VCaP (cell line): ENCODE measurements around the gene CISD1.

Experiments
- H3K27ac ChIP-seq: fragments of 450-650 bp; 2 replicates; pipeline ENCODE4 v1.5.1; 2017
- TF ChIP-seq, protein P1 (sequence below): fragments of 450-650 bp; conservative IDR thresholded peaks from 2 replicates; pipeline ENCODE4 v1.5.1; 2017; ENCODE audit warnings: mild to moderate bottlenecking, moderate library complexity

CISD1 gene

GRCh38 chr10:58319599-58319998, 50.6 kb downstream of the CISD1 start:
- H3K27ac ChIP-seq, result no peak overlapping the region
- TF ChIP-seq, protein P1, sequence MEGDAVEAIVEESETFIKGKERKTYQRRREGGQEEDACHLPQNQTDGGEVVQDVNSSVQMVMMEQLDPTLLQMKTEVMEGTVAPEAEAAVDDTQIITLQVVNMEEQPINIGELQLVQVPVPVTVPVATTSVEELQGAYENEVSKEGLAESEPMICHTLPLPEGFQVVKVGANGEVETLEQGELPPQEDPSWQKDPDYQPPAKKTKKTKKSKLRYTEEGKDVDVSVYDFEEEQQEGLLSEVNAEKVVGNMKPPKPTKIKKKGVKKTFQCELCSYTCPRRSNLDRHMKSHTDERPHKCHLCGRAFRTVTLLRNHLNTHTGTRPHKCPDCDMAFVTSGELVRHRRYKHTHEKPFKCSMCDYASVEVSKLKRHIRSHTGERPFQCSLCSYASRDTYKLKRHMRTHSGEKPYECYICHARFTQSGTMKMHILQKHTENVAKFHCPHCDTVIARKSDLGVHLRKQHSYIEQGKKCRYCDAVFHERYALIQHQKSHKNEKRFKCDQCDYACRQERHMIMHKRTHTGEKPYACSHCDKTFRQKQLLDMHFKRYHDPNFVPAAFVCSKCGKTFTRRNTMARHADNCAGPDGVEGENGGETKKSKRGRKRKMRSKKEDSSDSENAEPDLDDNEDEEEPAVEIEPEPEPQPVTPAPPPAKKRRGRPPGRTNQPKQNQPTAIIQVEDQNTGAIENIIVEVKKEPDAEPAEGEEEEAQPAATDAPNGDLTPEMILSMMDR, result no peak

GRCh38 chr10:58320351-58321049, 51.5 kb downstream of the CISD1 start:
- H3K27ac ChIP-seq, result no peak overlapping the region
- TF ChIP-seq, protein P1, result no peak

GRCh38 chr10:58322072-58322834, 53.3 kb downstream of the CISD1 start:
- H3K27ac ChIP-seq, result no peak overlapping the region
- TF ChIP-seq, protein P1, result no peak

DNA sequence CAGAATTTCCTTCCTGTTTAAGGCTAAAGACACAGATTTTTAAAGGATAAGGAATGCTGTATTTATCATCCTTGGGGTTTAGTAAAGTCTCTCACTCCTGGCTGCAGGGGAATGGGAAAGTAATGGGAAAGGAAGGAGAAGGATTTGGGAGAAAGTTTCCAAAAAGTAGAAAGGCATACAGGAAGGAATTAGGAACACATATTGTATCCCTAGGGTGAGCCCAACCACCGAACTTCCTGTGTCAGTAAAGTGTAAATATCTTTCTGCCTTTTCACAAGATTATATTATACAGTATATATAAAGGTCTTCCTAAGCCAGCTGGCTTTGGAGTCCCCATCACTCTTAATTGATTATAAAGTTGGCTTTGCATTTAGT, 53.9 kb downstream of the CISD1 start:
- H3K27ac ChIP-seq, result no peak overlapping the region

GRCh38 chr10:58326967-58327381, 58.0 kb downstream of the CISD1 start:
- TF ChIP-seq, protein P1, result no peak
- H3K27ac ChIP-seq, result no peak overlapping the region

More for the DNA sequence above, 53.9 kb downstream of the CISD1 start:
- TF ChIP-seq, protein P1, result no peak

DNA sequence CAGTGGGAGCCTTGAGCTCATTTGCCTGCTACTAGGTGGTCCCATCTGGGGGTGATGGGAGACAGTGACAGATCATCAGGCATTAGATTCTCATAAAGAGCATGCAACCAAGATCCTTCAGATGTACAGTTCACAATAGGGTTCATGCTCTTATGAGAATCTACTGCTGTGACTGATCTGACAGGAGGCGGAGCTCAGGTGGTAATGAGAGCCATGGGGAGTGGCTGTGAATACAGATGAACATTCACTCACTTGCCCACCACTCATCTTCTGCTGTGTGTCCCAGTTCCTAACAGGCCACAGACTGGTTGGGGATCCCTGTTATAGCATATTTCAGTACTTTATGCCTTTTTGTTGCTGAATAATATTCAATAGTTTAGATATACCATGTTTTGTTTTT, 59.3 kb downstream of the CISD1 start:
- TF ChIP-seq, protein P1, result no peak
- H3K27ac ChIP-seq, result no peak overlapping the region

DNA sequence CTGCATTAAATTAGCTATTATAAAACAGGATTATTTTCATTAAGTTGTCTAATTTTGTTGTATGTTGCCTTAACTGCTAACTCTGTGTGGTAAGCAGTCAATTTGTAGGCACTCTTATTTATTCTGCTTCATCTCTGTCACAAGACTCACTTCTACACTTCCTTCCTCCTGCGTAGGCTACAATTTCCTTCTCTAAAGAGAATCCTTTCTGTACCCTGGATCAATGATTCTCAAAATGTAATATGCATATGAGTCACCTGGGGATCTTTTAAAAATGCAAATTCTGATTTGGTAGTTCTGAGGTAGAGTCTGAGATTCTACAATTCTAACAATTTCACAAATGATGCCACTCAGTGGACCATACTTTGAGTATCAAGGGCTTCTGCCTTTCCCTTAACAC, 61.5 kb downstream of the CISD1 start:
- no peak overlapping the region for H3K27ac ChIP-seq
- TF ChIP-seq, protein P1, result no peak
